Muscle layer of duodenum (tissue), 2 donors: ENCODE results near the gene USP19.
A peak's percentile ranks its signal among the peaks of the same experiment; 100 is the strongest.

ENCODE experiments used
- H3K27ac ChIP-seq: one replicate; pipeline ENCODE4 v1.7.0; 2013; ENCODE audit warnings: mild to moderate bottlenecking, low read length
- H3K27me3 ChIP-seq: one replicate; pipeline ENCODE4 v1.7.0; 2013; ENCODE audit warnings: low read depth, mild to moderate bottlenecking, control low read depth, low read length
- H3K36me3 ChIP-seq, 2 donors: one replicate each; pipeline ENCODE4 v1.7.0; 2013; ENCODE audit warnings: low read length in 2 of 2, control low read depth in 1 of 2, mild to moderate bottlenecking in 1 of 2; ENCODE audit not compliant: insufficient read depth in 2 of 2, control insufficient read depth in 1 of 2
- H3K4me1 ChIP-seq, 2 donors: one replicate each; pipeline ENCODE4 v1.7.0; 2013; ENCODE audit warnings: low read length in 2 of 2, mild to moderate bottlenecking in 2 of 2, control low read depth in 1 of 2, moderate library complexity in 1 of 2; ENCODE audit not compliant: insufficient read depth in 2 of 2, control insufficient read depth in 1 of 2
- H3K4me3 ChIP-seq, 2 donors: one replicate each; pipeline ENCODE4 v1.7.0; 2013; ENCODE audit warnings: low read length in 2 of 2, low read depth in 1 of 2, mild to moderate bottlenecking in 1 of 2
- H3K9me3 ChIP-seq, 2 donors: one replicate each; pipeline ENCODE4 v1.7.0; 2013; ENCODE audit warnings: low read length in 2 of 2, control low read depth in 1 of 2, mild to moderate bottlenecking in 1 of 2; ENCODE audit not compliant: control insufficient read depth in 1 of 2
- donor health status: healthy.

The USP19 gene

GRCh38 chr3:49120096-49120437, 556 bp downstream of the USP19 start:
- no peaks in the 10 kb centered on the region for H3K9me3 ChIP-seq
- peak overlapping the region; percentile 96 to 98 for H3K4me3 ChIP-seq
- H3K27ac ChIP-seq = peak overlapping the region; percentile 93
- peaks cover 13 to 22% of the 10 kb centered on the region in 2 donors for H3K4me1 ChIP-seq
- peaks cover 52 to 83% of the 10 kb centered on the region in 2 donors for H3K36me3 ChIP-seq
- no peaks in the 10 kb centered on the region for H3K27me3 ChIP-seq

- H3K27me3 ChIP-seq = no peaks in the 10 kb centered on the region
- peak overlapping the region; percentile 96 to 98 for H3K4me3 ChIP-seq
- peaks cover 52 to 83% of the 10 kb centered on the region in 2 donors for H3K36me3 ChIP-seq
- peaks cover 13 to 22% of the 10 kb centered on the region in 2 donors for H3K4me1 ChIP-seq
- no peaks in the 10 kb centered on the region for H3K9me3 ChIP-seq
- H3K27ac ChIP-seq = peak overlapping the region; percentile 93
Measured at GRCh38 chr3:49119439-49119838, 1.2 kb downstream of the USP19 start.

GRCh38 chr3:49119036-49119435, 1.6 kb downstream of the USP19 start:
- H3K4me1 ChIP-seq = peaks cover 13 to 22% of the 10 kb centered on the region in 2 donors
- H3K27me3 ChIP-seq = no peaks in the 10 kb centered on the region
- H3K36me3 ChIP-seq = peaks cover 52 to 83% of the 10 kb centered on the region in 2 donors
- peak overlapping the region; percentile 93 for H3K27ac ChIP-seq
- H3K9me3 ChIP-seq = no peaks in the 10 kb centered on the region
- peak overlapping the region; percentile 96 to 98 for H3K4me3 ChIP-seq

- Histone ChIP-seq H3K4me1 (no peaks in the 10 kb centered on the region), H3K27me3 (no peaks in the 10 kb centered on the region), H3K9me3 (no peaks in the 10 kb centered on the region), H3K36me3 (peaks cover 75 to 95% of the 10 kb centered on the region in 2 donors), H3K27ac (no peak overlapping the region), H3K4me3 (no peak overlapping the region)
Measured at GRCh38 chr3:49112262-49112661, 8.4 kb downstream of the USP19 start.

GRCh38 chr3:49111347-49111746, 9.3 kb downstream of the USP19 start:
- no peak overlapping the region for H3K4me3 ChIP-seq
- H3K9me3 ChIP-seq = no peaks in the 10 kb centered on the region
- no peaks in the 10 kb centered on the region for H3K27me3 ChIP-seq
- H3K36me3 ChIP-seq = peaks cover 68 to 87% of the 10 kb centered on the region in 2 donors
- H3K27ac ChIP-seq = no peak overlapping the region
- no peaks in the 10 kb centered on the region for H3K4me1 ChIP-seq

GRCh38 chr3:49110780-49111179, 9.8 kb downstream of the USP19 start:
- no peak overlapping the region for H3K27ac ChIP-seq
- no peak overlapping the region for H3K4me3 ChIP-seq
- H3K4me1 ChIP-seq = no peaks in the 10 kb centered on the region
- no peaks in the 10 kb centered on the region for H3K27me3 ChIP-seq
- peaks cover 63 to 82% of the 10 kb centered on the region in 2 donors for H3K36me3 ChIP-seq
- H3K9me3 ChIP-seq = no peaks in the 10 kb centered on the region

GRCh38 chr3:49108346-49108745, 12.3 kb downstream of the USP19 start:
- Histone ChIP-seq H3K27me3 (no peaks in the 10 kb centered on the region), H3K4me1 (peaks cover 8 to 17% of the 10 kb centered on the region in 2 donors), H3K4me3 (no peak overlapping the region), H3K36me3 (peaks cover 41 to 57% of the 10 kb centered on the region in 2 donors), H3K9me3 (no peaks in the 10 kb centered on the region), H3K27ac (no peak overlapping the region)

- Histone ChIP-seq H3K36me3 (peaks cover 38 to 55% of the 10 kb centered on the region in 2 donors), H3K27ac (peak within 1 kb of the TSS; percentile 94), H3K4me3 (peak within 1 kb of the TSS; percentile 97 to 98), H3K4me1 (peaks cover 9 to 20% of the 10 kb centered on the region in 2 donors), H3K9me3 (no peaks in the 10 kb centered on the region), H3K27me3 (no peaks in the 10 kb centered on the region)
Measured at GRCh38 chr3:49104427-49105291, 16.0 kb downstream of the USP19 start, which contains the start of gene QARS1. TSS of gene QARS1 (minus strand) at chr3:49104757. CDS start at chr3:49104733, 24 bp downstream.

- peaks cover 38 to 55% of the 10 kb centered on the region in 2 donors for H3K36me3 ChIP-seq
- H3K4me1 ChIP-seq = peaks cover 9 to 20% of the 10 kb centered on the region in 2 donors
- H3K9me3 ChIP-seq = no peaks in the 10 kb centered on the region
- H3K27ac ChIP-seq = peak overlapping the region; percentile 94
- H3K4me3 ChIP-seq = peak overlapping the region; percentile 97 to 98
- no peaks in the 10 kb centered on the region for H3K27me3 ChIP-seq
Measured at GRCh38 chr3:49104052-49104426, 16.6 kb downstream of the USP19 start.

GRCh38 chr3:49100046-49100615, 20.5 kb downstream of the USP19 start:
- H3K4me1 ChIP-seq = peaks cover 9 to 14% of the 10 kb centered on the region in 2 donors
- H3K27me3 ChIP-seq = no peaks in the 10 kb centered on the region
- H3K27ac ChIP-seq = no peak overlapping the region
- no peak overlapping the region for H3K4me3 ChIP-seq
- no peaks in the 10 kb centered on the region for H3K9me3 ChIP-seq
- peaks cover 48 to 59% of the 10 kb centered on the region in 2 donors for H3K36me3 ChIP-seq

GRCh38 chr3:49098910-49099630, 21.6 kb downstream of the USP19 start:
- Histone ChIP-seq H3K9me3 (no peaks in the 10 kb centered on the region), H3K27ac (no peak overlapping the region), H3K36me3 (peaks cover 48 to 59% of the 10 kb centered on the region in 2 donors), H3K4me1 (peaks cover 8 to 18% of the 10 kb centered on the region in 2 donors), H3K27me3 (no peaks in the 10 kb centered on the region), H3K4me3 (no peak overlapping the region)
